HL-60 (cell line): ENCODE measurements around the gene PTGR3.
A peak's percentile ranks its signal among the peaks of the same experiment; 100 is the strongest.

Source experiments
- DNase-seq, 2 experiments: peaks; one replicate each; pipeline ENCODE4 v3.0.0-alpha.2; 2010 to 2020; ENCODE audit warnings: low read depth in 1 of 2, low spot score in 1 of 2
- H3K27ac ChIP-seq: fragments of 250-450 bp; sonication (Bioruptor Pico); replicated peaks from 2 replicates; pipeline ENCODE4 v1.5.1; 2020; ENCODE audit warnings: mild to moderate bottlenecking, moderate library complexity
- H3K27me3 ChIP-seq: fragments of 250-450 bp; sonication (Bioruptor Pico); 2 replicates; pipeline ENCODE4 v1.5.1; 2021; ENCODE audit warnings: mild to moderate bottlenecking, moderate library complexity; ENCODE audit not compliant: insufficient read depth, poor library complexity, severe bottlenecking
- H3K4me3 ChIP-seq: replicated peaks from 2 replicates; pipeline ENCODE4 v1.5.1; 2011; ENCODE audit warnings: mild to moderate bottlenecking, control low read depth, low read length; ENCODE audit not compliant: insufficient read depth
- CTCF ChIP-seq: IDR thresholded peaks from one replicate; pipeline ENCODE4 v1.5.1; 2011; ENCODE audit warnings: low read length, control low read depth, inconsistent platforms; ENCODE audit not compliant: insufficient read depth
- GABPA ChIP-seq: IDR thresholded peaks from 2 replicates; pipeline ENCODE4 v1.6.1; 2012; ENCODE audit warnings: low read depth
- POLR2AphosphoS5 ChIP-seq: IDR thresholded peaks from 2 replicates; pipeline ENCODE4 v1.6.1; 2012; ENCODE audit warnings: low read depth
- REST ChIP-seq: IDR thresholded peaks from 2 replicates; pipeline ENCODE4 v1.6.1; 2012; ENCODE audit warnings: low read depth; ENCODE audit not compliant: insufficient replicate concordance
- SPI1 ChIP-seq: IDR thresholded peaks from 2 replicates; pipeline ENCODE4 v1.6.1; 2012; ENCODE audit warnings: low read depth, mild to moderate bottlenecking, borderline replicate concordance
- long read RNA-seq: library from polyadenylated mRNA; unstranded; transcript quantifications from one replicate; pipeline ENCODE4 v2.0.0, GENCODE V29; 2020

PTGR3 gene
- long read RNA-seq, full-length matches to known transcripts, result 55 of 86 reads
- long read RNA-seq, partial matches to known transcripts, result 0 of 86 reads
- long read RNA-seq, other reads (novel, unspliced or antisense), result 31 of 86 reads

GRCh38 chr18:75209129-75209950, at the start of gene PTGR3:
PTGR3 (minus strand) TSS chr18:75209139; CDS start chr18:75209058, 81 bp downstream.
- peak within 1 kb of the TSS; percentile 94 for H3K27ac ChIP-seq
- H3K27me3 ChIP-seq, result no peaks in the 10 kb centered on the region
- DNase-seq, result peak; percentile 72 to 97
- peak; percentile 51 for TF ChIP-seq REST
- peak; percentile 44 for TF ChIP-seq SPI1
- no peak for TF ChIP-seq CTCF
- TF ChIP-seq GABPA, result peak; percentile 49
- peak; percentile 81 for TF ChIP-seq POLR2AphosphoS5
- H3K4me3 ChIP-seq, result peak within 1 kb of the TSS; percentile 90

GRCh38 chr18:75257605-75258004, 48.7 kb upstream of the PTGR3 start:
- no peak for TF ChIP-seq SPI1
- no peak for TF ChIP-seq GABPA
- TF ChIP-seq REST, result no peak
- no peak for TF ChIP-seq POLR2AphosphoS5
- no peak for TF ChIP-seq CTCF
- DNase-seq, result no peak
- H3K27me3 ChIP-seq, result no peaks in the 10 kb centered on the region
- H3K4me3 ChIP-seq, result no peak overlapping the region
- no peak overlapping the region for H3K27ac ChIP-seq

GRCh38 chr18:75256376-75256775, 47.4 kb upstream of the PTGR3 start:
- TF ChIP-seq POLR2AphosphoS5 (no peak), GABPA (no peak), SPI1 (no peak), CTCF (no peak), REST (no peak)
- DNase-seq, result no peak
- Histone ChIP-seq H3K27me3 (no peaks in the 10 kb centered on the region), H3K27ac (no peak overlapping the region), H3K4me3 (no peak overlapping the region)
